ENCODE measurements around the gene RRBP1.

Gene RRBP1

DNA sequence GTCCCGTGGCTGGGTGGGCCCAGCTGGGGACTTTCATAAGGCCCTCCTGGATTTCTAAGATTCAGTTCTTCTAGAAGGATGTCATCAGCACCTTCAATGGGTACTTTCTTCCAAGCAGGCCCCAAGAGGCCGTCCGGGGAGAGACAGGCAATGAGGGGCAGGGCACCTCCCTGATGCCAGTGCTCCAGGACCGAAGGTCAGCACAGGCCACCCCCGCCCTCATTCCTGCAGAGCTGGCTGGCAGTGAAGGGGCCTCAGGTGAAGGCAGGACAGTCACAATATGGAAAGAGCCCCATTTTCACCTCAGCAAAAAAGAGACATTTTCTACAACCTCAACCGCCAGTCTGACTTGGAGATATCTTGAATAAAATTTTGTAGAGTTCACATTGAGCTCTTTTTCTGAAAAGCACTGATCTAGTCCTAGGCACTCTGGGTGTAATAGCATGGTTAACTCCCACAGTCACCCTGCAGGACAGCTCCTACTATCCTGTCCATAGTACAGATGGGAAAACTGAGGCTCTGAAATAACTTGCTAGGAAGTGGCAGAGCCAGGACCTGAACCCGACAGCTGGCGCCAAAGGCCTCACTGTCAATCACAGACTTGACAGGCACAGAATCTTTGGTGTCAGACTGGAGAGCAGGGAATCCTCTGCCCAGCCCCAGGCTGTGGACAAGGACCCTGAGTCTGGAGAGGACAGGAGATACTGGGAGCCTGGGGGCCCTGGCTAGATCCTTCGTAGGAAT is 50.3 kb downstream of the RRBP1 start:
- no peak for DNase-seq

DNA sequence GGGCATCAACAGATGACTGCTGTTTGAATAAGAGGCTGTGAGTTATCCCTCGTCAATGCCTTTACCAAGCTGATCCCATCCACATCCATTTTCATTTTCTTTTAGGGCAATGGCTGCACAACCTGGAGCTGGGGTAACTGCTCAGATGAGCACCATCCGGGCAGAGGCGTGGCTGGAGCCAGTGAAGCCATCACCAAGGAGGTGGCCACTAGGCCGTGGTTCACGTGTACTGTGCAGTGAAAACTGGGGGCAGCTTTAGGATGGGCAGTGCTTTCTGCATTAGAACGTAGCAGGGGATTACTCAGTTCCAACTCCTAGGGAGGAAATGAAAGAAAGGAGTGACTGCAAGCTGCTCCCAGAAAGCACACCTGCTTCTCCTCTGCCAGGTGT is 51.2 kb downstream of the RRBP1 start:
- DNase-seq, result no peak

- DNase-seq, result no peak
Observed at GRCh38 chr20:17630151-17630805, 51.8 kb downstream of the RRBP1 start.

DNA sequence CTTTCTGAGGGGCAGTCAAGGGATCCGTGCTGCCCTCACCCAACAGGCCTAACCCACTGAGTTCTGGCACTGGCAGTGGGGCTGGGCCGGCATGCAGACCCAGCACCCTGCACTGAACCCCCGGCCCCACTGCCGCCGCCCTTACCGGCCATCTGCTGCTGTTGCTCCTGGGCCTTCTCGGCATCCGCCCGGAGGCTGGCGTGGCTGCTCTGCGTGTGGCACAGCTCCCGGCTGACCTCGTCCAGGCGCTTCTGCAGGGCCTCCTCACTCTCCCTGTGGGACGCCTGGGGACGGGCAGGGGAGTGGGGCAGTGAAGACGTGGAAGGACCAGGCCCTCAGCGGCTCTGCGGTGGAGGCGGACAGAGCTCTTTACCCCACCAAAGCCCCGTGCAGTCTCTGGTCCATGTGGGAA is 52.4 kb downstream of the RRBP1 start:
- DNase-seq, result no peak

GRCh38 chr20:17629025-17629424 is 53.0 kb downstream of the RRBP1 start:
- no peak for DNase-seq

DNA sequence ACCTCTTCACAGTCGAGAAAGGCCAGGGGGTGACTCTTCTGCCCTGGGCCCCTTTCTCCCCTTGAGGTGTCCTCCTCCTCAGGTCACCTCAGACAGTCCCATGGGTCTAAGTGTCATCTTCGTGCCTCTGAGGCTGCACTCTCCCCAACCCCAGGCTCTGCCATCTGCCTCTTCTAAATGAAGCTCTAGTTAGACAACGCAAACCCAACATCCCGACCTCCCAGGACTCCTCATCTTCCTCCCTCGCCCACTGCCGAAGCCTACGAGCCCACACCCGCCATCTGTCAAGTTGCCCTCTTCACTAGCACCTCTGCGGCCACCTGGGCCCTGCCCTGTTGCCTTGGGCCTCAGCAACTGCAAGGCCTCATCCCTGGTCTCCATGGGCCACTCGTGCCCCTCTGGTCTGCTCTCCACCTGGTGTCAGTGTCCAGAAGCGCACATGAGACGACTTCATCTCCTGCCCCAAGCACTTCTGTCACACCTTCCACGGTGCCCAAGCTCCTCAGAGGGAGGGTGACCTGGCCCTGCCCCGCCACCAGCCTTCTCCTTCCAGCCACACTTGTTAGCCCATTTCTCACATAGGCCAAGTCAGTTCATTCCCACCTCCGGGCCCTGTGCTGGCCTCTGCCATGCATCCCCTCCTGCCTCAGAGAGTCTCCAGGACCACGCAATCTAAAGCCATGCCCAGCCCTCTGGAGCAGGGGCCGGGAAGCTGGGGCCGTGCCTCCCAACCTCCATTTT is 53.8 kb downstream of the RRBP1 start:
- DNase-seq, result no peak

- no peak for DNase-seq
Observed at GRCh38 chr20:17627101-17627955, 54.7 kb downstream of the RRBP1 start.

DNA sequence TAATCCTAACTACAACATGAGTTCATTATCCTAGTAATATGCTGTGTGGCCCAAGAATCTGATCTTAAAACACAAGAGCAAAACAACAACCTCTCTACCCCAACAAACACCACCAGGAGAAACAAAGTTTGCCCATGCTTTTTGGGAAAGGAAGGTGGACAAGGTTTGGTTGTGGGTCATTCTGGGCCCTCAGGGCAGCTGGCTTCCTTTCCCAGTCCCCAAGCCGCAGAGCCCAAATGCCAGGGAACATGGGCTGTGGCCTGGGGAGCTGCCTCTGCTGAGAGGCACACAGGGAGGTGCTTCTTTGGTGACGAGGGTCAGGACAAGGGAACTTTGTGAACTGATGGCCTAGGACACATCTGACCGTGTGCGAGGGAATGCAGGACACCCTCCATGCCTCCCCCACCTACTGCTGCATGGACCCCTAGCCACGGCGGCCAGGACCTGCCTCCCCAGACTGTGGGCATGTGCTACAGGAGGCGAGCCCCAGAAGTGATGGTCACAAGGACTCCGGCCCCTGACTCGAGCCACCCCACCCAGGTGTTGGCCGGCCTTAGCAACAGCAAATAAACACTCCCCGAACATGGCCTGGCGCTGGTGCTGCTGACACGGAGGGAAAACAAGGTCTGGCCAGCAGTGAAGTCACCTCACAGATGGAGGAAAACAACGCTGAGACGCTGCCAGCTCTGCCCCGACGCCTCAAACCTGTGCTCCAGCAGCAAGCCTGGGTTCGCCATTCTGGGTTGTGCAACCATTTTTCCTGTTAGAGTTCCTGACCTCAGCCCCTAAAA is 55.6 kb downstream of the RRBP1 start:
- peak; percentile 3 for DNase-seq

DNA sequence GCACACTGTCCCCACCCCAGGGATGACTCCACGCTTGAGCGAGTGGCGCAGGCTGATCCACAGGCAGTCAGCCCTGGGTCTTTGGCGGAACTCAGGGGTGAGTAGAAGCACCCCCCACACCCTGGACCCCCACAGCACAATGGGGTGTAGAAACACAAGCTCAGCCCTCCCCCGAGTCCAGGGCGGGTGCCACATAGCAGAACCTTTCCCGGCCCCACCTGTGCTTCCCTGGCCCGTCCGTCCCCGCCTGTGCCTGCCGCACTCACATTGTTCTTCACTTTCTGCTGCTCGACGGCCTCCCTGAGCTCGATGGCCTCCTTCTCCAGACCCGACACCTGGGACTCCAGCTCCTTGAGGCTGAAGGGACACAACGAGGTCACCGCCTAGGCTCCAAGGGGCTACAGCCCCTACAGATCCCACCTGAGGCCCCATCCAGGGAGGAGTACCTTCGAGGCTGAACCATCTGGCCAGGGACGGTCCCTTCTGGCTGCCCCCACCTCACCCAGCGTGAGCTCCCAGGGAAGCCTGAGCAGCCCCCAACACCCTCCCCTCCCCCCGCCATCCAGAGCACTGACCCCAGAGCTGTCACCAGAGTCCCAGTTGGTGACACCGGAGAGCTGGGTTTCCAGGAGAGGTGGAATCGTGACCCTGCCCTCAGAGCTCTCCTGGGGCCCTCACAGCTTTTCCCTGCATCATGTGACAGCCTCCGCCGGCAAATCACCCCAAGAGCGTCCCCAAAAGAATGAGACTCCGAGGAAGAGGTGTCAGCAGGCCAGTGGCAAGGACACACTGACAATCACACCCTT is 56.6 kb downstream of the RRBP1 start:
- DNase-seq, result peak; percentile 13

DNA sequence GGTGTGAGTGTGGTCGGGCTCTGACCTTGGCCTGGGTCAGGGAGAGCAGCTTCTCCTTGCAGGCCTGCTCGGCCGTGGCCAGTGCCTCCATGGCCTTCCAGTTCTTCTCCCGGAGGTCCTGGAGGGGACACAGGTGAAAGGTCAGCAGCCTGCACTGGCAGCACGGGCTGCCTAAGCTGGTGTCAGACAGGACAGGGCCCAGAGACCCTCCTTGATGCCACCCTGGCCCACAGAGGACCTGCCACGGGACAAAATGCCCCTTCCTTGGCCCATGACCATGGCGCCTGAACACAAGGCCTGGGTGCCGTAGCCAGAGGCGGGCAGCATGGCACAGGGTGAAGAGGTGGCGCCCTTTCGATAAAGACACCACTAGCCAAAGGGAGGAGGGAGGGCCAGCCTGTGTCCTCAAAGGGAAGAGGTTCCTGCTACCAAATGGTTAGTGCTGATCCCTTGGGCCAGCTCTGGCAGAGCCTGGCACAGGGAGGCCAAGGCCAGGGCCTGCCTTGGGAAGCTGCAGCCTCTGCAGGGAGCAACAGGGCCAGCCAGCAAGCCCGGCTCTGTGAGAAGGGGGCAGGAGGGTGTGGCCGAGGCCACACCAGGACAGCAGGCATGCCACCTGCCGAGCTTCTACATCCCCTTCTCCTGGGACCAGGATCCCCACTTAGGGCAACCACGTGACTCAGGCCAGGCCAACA is 57.3 kb downstream of the RRBP1 start:
- DNase-seq, result peak; percentile 10

DNA sequence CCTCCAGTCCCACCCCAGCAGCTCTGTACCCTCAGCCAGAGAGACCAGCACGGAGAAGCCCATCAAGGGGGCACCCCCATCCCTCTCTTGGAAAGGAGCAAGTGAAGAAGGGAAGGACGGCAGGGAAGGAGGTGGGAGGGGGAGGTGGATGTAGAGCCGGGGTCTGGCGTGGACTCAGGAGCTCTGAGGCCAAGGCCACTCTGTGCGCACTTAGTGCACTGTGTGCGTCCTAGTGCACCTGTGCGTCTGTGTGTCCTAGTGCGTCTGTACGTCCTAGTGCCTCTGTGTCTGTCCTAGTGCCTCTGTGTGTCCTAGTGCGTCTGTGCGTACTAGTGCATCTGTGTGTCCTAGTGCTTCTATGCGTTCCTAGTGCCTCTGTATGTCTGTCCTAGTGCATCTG is 58.0 kb downstream of the RRBP1 start:
- DNase-seq, result peak; percentile 2

DNA sequence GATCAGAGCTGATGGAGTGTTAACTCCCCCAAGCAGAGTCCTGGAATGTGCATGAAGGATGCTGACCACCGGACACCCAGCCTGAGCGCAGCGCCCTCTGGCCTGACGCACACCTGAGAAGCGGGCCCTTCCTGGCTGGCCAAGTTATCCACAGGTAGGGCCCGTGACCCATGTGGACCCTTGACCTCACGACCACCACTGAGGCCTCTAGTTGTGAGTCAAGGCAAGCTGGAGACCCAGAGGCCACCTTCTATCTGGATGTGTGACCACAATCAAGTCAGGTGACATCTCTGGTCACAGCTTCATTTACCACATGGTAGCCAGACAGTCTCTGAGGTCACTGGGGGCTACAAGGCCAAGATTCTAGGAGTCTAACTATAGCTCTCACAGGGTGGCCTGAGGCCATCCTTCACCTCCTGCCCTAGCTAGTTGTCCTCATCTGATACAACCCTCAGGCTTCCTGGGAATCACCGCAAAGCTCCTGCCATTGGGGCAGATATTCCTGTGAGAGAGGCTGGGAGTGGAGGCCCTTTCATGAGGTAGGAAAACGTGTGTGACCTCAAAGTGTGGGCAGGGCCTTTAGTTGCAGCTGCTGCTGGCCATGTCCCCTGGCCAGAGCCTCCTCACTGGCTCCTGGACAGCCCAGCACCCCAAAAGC is 59.1 kb downstream of the RRBP1 start:
- DNase-seq, result peak; percentile 14

DNA sequence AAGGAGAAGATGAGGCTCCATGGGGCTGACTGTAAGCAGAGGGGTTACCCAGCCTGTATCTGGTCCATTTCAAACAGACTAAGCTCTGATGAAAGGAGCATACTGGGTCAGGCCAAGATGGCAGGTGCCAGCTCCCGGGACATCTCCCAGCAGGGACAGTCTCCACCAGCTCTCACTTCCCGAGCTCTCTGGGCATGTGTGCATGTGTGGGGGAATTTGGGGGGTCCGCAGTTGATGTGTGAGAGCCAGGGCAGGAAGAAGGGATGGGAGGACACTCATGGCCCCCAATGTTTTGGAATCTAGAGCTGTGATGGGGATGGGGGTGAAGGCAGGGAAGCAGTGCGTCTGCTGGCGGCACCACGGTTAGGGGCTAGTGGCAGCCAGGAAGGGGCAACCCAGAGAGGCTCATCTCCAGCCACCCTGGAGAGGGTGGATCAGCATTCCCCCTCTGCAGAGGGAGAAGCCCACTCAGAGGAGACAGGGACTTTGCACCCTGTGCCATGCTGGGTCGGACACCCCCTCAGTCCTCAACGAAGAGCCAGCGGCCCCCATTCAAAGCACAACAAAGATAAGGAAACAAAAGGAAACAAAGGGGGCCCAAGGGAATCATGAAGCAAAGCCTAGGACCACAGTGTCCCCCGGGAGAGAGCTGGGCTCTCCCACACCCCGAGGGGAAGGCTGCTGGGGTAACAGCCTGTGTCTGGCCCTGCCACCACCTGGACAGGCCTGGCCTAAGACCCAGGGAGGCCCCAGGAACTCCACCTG is 59.8 kb downstream of the RRBP1 start:
- DNase-seq, result no peak

- peak; percentile 14 for DNase-seq
Observed at GRCh38 chr20:17621229-17621968, 60.6 kb downstream of the RRBP1 start.

DNA sequence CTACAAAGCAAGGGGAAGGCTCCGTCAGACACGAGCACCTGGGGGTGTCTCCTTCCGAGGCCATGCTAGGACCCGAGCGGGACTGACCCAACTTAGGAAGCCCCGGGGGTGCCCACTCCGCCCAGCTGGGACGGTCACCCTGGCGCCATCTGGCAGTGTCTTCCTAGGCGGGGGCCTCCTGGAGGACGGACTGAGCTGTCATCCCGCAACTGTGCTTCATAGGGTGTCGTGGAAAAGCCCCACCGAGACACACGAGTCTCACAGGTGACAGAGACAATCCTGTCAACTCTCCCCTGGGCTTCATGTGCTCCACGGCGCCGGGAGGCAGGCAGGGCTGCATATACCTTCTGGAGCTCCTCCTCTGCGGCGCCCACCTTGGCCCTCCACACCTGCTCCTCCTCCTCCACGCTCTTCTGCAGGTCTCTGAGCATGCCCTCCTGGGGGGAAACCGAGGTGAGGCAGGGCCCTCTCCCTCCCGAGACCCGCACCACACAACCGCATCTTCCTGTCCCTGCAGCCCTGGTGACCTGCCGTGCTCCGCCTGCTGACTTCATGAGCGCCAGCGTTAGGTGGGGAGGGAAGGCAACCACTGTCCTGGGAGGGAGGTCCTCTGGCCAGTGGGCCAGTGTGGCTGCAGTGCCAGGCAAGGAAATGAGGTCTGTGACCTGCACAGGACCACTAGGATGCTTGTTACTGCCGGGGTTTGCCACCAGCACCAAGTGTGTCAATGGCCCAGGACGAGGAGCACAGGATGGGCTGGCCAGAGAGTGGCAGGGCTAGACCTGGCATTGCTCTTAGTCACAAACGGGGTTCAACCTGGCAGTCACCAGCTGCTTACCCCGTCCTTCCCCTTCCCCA is 61.4 kb downstream of the RRBP1 start:
- DNase-seq, result no peak

GRCh38 chr20:17619351-17620093 is 62.5 kb downstream of the RRBP1 start:
- DNase-seq, result no peak

DNA sequence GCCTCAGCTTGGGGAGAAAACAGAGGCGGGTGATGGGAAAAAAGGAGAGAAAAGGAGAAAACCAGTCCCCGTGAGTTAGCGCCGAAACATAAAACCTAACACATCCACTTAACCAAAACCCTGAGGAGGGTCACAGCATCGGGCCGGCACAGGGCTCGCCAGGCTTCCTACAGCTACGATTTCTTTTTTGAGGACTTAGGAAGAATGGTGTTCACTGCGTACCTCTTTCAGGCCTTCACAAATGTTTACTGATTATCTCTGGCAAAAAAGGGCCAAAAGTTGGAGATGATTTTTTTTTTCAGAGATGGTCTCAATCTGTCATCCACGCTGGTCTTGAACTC is 63.4 kb downstream of the RRBP1 start:
- no peak for DNase-seq

All from CD4-positive, alpha-beta T cell treated with Interleukin-15 for 1 hour (primary cell).